DND-41 (cell line): ENCODE data around the gene ARMH3.

Source experiments
- EZH2 ChIP-seq: IDR thresholded peaks from 3 replicates; pipeline ENCODE4 v1.6.1; 2012; ENCODE audit warnings: borderline replicate concordance, low read depth, mild to moderate bottlenecking, moderate library complexity, low read length, inconsistent platforms; ENCODE audit not compliant: severe bottlenecking
- TF ChIP-seq, protein P1 (sequence below): IDR thresholded peaks from 2 replicates; pipeline ENCODE4 v1.5.1; 2012; ENCODE audit warnings: borderline replicate concordance, low read length, moderate library complexity, mild to moderate bottlenecking; ENCODE audit not compliant: poor library complexity, severe bottlenecking; ENCODE audit errors: extremely low read depth

- TF ChIP-seq, protein P1, sequence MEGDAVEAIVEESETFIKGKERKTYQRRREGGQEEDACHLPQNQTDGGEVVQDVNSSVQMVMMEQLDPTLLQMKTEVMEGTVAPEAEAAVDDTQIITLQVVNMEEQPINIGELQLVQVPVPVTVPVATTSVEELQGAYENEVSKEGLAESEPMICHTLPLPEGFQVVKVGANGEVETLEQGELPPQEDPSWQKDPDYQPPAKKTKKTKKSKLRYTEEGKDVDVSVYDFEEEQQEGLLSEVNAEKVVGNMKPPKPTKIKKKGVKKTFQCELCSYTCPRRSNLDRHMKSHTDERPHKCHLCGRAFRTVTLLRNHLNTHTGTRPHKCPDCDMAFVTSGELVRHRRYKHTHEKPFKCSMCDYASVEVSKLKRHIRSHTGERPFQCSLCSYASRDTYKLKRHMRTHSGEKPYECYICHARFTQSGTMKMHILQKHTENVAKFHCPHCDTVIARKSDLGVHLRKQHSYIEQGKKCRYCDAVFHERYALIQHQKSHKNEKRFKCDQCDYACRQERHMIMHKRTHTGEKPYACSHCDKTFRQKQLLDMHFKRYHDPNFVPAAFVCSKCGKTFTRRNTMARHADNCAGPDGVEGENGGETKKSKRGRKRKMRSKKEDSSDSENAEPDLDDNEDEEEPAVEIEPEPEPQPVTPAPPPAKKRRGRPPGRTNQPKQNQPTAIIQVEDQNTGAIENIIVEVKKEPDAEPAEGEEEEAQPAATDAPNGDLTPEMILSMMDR, result no peak
- no peak for TF ChIP-seq EZH2
These were observed 39.6 kb downstream of the ARMH3 start for GRCh38 chr10:102016416-102016815.
